GM13976 (cell line): ENCODE measurements around the gene TAL2.

Experiments used
- DNase-seq: peaks from one replicate; pipeline ENCODE4 v3.0.0; 2012; ENCODE audit warnings: low spot score
- in situ Hi-C: fragments of 300-500 bp; cut with MboI; formaldehyde crosslinking; loops from one replicate; pipeline ENCODE4 v1.12.0; 2022; ENCODE audit warnings: low sequenced_read_pairs, mixed read lengths, inconsistent platforms; ENCODE audit not compliant: unreplicated experiment
- TF ChIP-seq, protein P1 (sequence below): IDR thresholded peaks from 2 replicates; pipeline ENCODE4 v1.5.1; 2012; ENCODE audit warnings: borderline replicate concordance, mild to moderate bottlenecking; ENCODE audit not compliant: insufficient read depth; ENCODE audit errors: extremely low read depth, missing control alignments, control extremely low read depth

Gene TAL2

DNA sequence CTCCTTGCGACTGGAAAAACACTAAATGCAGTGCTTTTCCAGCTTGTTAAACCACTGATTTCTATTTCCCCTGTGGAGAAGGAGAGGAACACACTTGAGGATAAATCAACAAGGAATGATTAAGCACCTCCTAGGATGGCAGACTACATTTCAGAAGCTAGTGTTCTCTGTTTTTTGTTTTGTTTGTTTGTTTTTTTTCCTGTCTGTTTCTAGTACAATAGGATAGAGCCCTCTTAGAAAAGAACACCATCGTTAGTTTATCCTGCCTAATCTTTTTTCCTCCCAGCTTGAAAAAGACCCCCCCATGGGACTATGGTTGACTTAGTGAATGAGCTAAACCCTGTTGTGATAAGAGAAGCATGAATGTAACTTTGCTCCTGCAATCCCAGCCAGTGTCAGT, 3.9 kb upstream of the TAL2 start:
- in situ Hi-C loops, result no loop called here
- no peak for DNase-seq

DNA sequence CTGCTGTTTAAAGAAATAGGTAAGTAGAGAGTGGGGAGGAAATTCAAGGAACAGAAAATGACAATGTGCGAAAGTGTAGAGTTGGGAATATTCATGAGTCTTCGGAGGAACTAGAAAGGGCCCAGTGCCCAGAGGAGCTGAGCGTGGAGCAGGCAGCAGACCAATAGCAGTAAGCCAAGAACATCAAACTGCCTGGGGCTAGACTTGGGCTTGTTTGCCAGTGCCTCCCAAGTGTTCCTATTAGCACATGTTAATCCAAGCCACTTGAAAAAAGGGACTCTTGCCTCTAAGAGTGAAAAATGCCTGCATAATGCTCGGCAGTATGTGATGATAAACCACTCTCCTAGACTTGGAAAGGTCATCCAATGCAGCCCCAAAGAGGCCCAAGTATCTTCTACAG, 1.2 kb upstream of the TAL2 start:
- TF ChIP-seq, protein P1, sequence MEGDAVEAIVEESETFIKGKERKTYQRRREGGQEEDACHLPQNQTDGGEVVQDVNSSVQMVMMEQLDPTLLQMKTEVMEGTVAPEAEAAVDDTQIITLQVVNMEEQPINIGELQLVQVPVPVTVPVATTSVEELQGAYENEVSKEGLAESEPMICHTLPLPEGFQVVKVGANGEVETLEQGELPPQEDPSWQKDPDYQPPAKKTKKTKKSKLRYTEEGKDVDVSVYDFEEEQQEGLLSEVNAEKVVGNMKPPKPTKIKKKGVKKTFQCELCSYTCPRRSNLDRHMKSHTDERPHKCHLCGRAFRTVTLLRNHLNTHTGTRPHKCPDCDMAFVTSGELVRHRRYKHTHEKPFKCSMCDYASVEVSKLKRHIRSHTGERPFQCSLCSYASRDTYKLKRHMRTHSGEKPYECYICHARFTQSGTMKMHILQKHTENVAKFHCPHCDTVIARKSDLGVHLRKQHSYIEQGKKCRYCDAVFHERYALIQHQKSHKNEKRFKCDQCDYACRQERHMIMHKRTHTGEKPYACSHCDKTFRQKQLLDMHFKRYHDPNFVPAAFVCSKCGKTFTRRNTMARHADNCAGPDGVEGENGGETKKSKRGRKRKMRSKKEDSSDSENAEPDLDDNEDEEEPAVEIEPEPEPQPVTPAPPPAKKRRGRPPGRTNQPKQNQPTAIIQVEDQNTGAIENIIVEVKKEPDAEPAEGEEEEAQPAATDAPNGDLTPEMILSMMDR, result no peak
- no peak for DNase-seq
- in situ Hi-C loops, result no loop called here

More for the DNA sequence above, 3.9 kb upstream of the TAL2 start:
- TF ChIP-seq, protein P1, result no peak

DNA sequence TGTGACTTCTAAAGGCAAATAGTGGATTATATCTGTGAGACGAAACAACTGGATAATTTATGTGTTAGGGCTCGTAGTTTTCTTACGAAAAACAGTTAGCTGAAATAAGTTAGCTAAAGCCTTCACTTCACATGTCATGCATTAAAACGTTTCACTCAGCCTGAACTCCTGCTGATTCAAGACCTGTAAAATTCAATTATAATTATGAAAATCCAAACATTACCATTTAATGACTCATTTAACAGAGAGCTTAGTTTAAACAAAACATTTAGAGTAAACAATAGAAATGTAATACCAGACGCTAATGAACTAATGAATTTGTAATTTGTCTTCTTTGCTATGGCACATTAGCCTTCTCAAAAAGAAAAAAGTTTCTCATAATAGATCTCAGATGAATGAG, 1.7 kb downstream of the TAL2 start:
- TF ChIP-seq, protein P1, result no peak
- in situ Hi-C loops, result no loop called here
- DNase-seq, result no peak

DNA sequence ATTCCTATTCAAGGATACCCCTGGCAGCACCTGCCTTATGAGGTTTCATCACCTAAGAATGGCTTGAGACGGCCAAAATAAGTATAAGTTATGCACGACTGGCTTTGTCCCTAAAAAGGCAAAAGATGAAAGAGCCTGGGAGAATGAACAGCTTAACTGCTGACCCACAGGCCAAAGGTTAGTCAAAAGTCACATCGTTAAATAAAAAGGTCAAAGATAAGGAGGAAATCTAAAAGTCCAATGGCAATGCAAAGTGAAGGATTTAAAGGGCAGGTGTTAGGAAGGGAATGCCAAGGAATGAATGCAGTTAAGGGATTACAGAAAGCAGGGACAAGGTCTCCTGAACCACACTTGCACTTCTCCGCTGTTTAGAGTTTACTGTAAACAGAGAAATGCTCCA, 5.6 kb downstream of the TAL2 start:
- TF ChIP-seq, protein P1, result no peak
- no peak for DNase-seq
- in situ Hi-C loops, result no loop called here

DNA sequence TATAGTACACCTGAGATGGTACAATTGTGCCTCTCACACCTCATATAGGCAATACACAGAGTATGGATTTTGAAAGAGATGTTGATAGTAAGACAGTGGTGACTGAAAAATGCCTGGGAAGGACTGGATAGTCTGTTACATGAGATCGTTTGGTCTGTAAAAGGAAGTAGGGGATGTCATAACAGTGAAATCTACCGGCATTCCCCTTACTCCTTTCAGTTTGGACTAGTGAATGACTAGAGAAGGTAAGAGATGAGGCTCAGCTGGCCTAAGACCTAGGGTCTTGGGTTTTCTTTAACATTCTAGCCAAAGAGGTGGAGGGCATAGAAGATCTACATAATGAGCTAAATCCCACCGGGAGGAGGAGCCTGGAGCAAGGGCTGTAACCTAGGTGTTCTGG, 8.1 kb downstream of the TAL2 start:
- in situ Hi-C loops, result no loop called here
- TF ChIP-seq, protein P1, result no peak

DNA sequence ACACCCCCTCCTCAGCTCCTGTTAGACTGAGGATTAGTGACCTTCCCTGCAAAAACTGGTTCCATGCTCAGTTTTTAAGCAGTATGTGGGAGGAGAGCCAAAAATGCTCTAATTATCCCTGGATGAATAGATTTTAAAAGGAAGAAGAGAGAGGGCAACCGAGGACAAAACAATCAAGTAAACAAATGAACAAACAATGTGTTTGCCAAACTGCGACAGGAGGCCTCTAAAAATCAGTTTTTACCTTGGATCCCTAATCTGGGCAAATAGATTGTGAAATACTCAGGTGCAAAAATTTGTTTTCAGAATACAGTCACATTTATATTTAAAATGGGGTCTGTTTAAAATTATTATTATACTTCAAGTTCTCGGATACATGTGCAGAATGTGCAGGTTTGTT, 8.5 kb downstream of the TAL2 start:
- DNase-seq, result no peak
- TF ChIP-seq, protein P1, result no peak
- in situ Hi-C loops, result no loop called here

More for the DNA sequence above, 8.1 kb downstream of the TAL2 start:
- DNase-seq, result no peak
